Gastroesophageal sphincter (tissue), 4 donors: Measurements from ENCODE around the gene RINL. TPM values are rescaled to one million over a fixed set of nuclear protein-coding genes. Genes with fewer than 3 reads are reported as not detected.
A peak's percentile ranks its signal among the peaks of the same experiment; 100 is the strongest.
"Not testable (repeated sequence)": the region's sequence is repeated elsewhere in the genome, so short reads cannot be mapped to it uniquely, and the experiment has no call there.

ENCODE experiments used
- ATAC-seq: fragments of 150-250 bp; one replicate; pipeline ENCODE4 v1.9.1; 2016; ENCODE audit warnings: mild to moderate bottlenecking, moderate library complexity
- H3K27ac ChIP-seq, 4 donors: fragments of 200-600 bp; sonication (generic) in 3 of 4; 1 replicate in 3 of 4; 2 replicates in 1 of 4; pipeline ENCODE4 v1.5.1; 2016 to 2019
- H3K27me3 ChIP-seq: fragments of 200-600 bp; sonication (generic); one replicate; pipeline ENCODE4 v1.5.1; 2019
- H3K36me3 ChIP-seq, 2 donors: fragments of 200-600 bp; sonication (generic); one replicate each; pipeline ENCODE4 v1.5.1; 2019; ENCODE audit warnings: control low read depth in 1 of 2
- H3K4me1 ChIP-seq, 3 donors: fragments of 200-600 bp; sonication (generic); 1 replicate in 2 of 3; 2 replicates in 1 of 3; pipeline ENCODE4 v1.5.1; 2016 to 2019; ENCODE audit warnings: control low read depth in 2 of 3
- H3K4me3 ChIP-seq, 2 donors: fragments of 200-600 bp; sonication (generic); one replicate each; pipeline ENCODE4 v1.5.1; 2019; ENCODE audit warnings: mild to moderate bottlenecking in 1 of 2, moderate library complexity in 1 of 2
- H3K9me3 ChIP-seq, 3 donors: fragments of 200-600 bp; sonication (generic); one replicate each; pipeline ENCODE4 v1.5.1; 2017 to 2019; ENCODE audit warnings: control low read depth in 2 of 3
- EP300 ChIP-seq: sonication (generic); formaldehyde crosslinking; IDR thresholded peaks from one replicate; pipeline ENCODE4 v1.6.1; 2017; ENCODE audit warnings: antibody characterized with exemption, mild to moderate bottlenecking
- POLR2A ChIP-seq, 2 donors: fragments of 450-650 bp; IDR thresholded peaks; one replicate each; pipeline ENCODE4 v1.6.1; 2017; ENCODE audit warnings: antibody characterized with exemption in 2 of 2, mild to moderate bottlenecking in 2 of 2, moderate library complexity in 1 of 2
- POLR2AphosphoS5 ChIP-seq: sonication (generic); formaldehyde crosslinking; IDR thresholded peaks from one replicate; pipeline ENCODE4 v1.6.1; 2017; ENCODE audit warnings: antibody characterized with exemption
- WGBS, 2 donors: methylation state at CpG; one replicate each; pipeline ENCODE4 v1.1.5; 2018; ENCODE audit warnings: low coverage in 1 of 2; 5-methylcytosine and 5-hydroxymethylcytosine counted together
- total RNA-seq, 4 donors: library from RNA; depleted of rRNA; stranded (reverse); fragments of >200 nt; gene quantifications; one replicate each; pipeline ENCODE4 v1.1.0, GENCODE V29; 2016
- TF ChIP-seq, protein P1 (sequence below), 4 experiments: fragments of 200-600 bp in 2 of 4; fragments of 450-650 bp in 2 of 4; sonication (generic) in 1 of 4; IDR thresholded peaks; one replicate each; pipeline ENCODE4 v1.5.1; 2017 to 2019; ENCODE audit warnings: antibody characterized with exemption in 4 of 4, mild to moderate bottlenecking in 2 of 4, moderate library complexity in 2 of 4

The RINL gene
- total RNA-seq, 4 donors from 2014 or later: 1.2 to 8.2 (median 4.1) TPM

DNA sequence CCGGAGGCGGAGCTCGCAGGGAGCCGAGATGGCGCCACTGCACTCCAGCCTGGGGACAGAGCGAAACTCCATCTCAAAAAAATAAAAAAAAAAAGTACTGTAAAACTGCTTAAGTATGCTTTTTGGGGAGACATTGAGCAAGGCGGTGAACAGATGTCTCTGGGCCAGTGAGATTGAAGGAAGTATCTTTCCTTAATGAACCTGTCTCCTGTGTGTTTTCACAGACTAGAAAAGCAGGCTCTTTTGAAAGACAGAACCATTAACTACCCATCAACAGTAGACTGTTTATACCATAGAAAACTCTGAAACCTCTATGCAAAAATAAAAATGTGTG lies 45.0 kb downstream of the RINL start:
- peaks cover 0 to 58% of the 10 kb centered on the region in 2 donors for H3K36me3 ChIP-seq
- peak overlapping the region in 3 of 4 donors; percentile 69 to 95 (median 92) for H3K27ac ChIP-seq
- peaks cover 0 to 66% (median 10%) of the 10 kb centered on the region in 3 donors for H3K4me1 ChIP-seq
- TF ChIP-seq POLR2A (IDR thresholded peaks at IDR 0.05) (no peak), EP300 (no peak), POLR2AphosphoS5 (no peak)
- TF ChIP-seq, protein P1, sequence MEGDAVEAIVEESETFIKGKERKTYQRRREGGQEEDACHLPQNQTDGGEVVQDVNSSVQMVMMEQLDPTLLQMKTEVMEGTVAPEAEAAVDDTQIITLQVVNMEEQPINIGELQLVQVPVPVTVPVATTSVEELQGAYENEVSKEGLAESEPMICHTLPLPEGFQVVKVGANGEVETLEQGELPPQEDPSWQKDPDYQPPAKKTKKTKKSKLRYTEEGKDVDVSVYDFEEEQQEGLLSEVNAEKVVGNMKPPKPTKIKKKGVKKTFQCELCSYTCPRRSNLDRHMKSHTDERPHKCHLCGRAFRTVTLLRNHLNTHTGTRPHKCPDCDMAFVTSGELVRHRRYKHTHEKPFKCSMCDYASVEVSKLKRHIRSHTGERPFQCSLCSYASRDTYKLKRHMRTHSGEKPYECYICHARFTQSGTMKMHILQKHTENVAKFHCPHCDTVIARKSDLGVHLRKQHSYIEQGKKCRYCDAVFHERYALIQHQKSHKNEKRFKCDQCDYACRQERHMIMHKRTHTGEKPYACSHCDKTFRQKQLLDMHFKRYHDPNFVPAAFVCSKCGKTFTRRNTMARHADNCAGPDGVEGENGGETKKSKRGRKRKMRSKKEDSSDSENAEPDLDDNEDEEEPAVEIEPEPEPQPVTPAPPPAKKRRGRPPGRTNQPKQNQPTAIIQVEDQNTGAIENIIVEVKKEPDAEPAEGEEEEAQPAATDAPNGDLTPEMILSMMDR (IDR thresholded peaks at IDR 0.05): no peak
- no peak for ATAC-seq
- 83 to 94% methylated on average over 7 of the region's 7 CpGs for WGBS, 2 donors
- H3K4me3 ChIP-seq: no peak overlapping the region
- no peaks in the 10 kb centered on the region for H3K9me3 ChIP-seq
- no peaks in the 10 kb centered on the region for H3K27me3 ChIP-seq

DNA sequence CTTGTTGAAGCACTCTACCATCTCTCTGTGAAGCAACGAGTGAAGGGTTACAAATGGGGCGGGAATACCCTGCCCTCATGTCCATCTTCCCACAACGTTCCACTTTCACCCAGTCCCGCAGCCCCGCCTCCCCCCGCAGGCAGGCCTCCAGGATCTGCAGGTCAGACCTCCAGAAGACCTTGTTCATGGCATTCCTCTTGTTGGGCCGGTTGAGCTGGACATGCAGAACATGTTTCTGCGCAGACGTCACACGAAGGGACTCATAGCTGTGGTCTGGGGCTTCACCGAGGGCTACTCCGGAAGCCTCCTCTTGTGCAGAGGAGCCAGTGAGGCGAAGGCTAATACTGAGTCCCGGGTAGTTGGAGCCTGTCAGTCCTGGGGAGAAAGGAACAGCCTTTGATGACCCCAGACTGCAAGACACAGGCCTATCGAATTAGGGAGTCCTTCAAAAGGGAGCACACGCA lies 46.9 kb downstream of the RINL start:
- ATAC-seq: peak; percentile 58
- Histone ChIP-seq H3K27ac (peak overlapping the region; percentile 80 to 95 (median 92)), H3K36me3 (peaks cover 0 to 58% of the 10 kb centered on the region in 2 donors), H3K4me1 (peaks cover 0 to 71% (median 10%) of the 10 kb centered on the region in 3 donors), H3K9me3 (no peaks in the 10 kb centered on the region), H3K27me3 (no peaks in the 10 kb centered on the region), H3K4me3 (peak overlapping the region; percentile 70 to 90)
- WGBS, 2 donors: 0 to 3% methylated on average over 6 to 11 of the region's 16 CpGs
- TF ChIP-seq EP300: no peak
- TF ChIP-seq POLR2AphosphoS5: peak; percentile 34

- H3K4me3 ChIP-seq: peak overlapping the region in 1 of 2 donors; percentile 70
- peak overlapping the region in 3 of 4 donors; percentile 92 to 95 (median 92) for H3K27ac ChIP-seq
- no peak for TF ChIP-seq POLR2AphosphoS5
- TF ChIP-seq EP300: no peak
- TF ChIP-seq, protein P1 (IDR thresholded peaks at IDR 0.05): no peak
- no peak for TF ChIP-seq POLR2A (IDR thresholded peaks at IDR 0.05)
Observed at GRCh38 chr19:38830039-38830733, 47.9 kb downstream of the RINL start.

DNA sequence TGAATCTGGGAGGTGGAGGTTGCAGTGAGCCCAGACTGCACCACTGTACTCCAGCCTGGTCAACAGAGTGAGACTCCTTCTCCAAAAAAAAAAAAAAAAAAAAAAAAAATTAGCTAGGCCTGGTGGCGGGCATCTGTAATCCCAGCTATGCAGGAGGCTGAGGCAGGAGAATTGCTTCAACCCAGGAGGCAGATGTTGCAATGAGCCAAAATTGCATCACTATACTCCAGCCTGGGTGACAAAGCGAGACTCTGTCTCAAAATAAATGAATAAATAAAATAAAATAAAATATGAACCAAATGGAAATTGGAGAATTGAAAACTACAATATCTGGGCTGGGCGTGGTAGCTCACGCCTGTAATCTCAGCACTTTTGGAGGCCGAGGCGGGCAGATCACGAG lies 48.9 kb downstream of the RINL start:
- not testable (repeated sequence) for H3K27ac ChIP-seq, ATAC-seq, H3K9me3 ChIP-seq, H3K27me3 ChIP-seq, H3K4me3 ChIP-seq
- Histone ChIP-seq H3K4me1 (peaks cover 0 to 61% (median 10%) of the 10 kb centered on the region in 3 donors), H3K36me3 (peaks cover 0 to 55% of the 10 kb centered on the region in 2 donors)
- 85 to 88% methylated on average over 3 to 6 of the region's 7 CpGs for WGBS, 2 donors

More at GRCh38 chr19:38830039-38830733, 47.9 kb downstream of the RINL start:
- peaks cover 0 to 58% of the 10 kb centered on the region in 2 donors for H3K36me3 ChIP-seq
- no peaks in the 10 kb centered on the region for H3K27me3 ChIP-seq
- 66 to 75% methylated on average over 3 to 4 of the region's 4 CpGs for WGBS, 2 donors
- H3K9me3 ChIP-seq: no peaks in the 10 kb centered on the region
- ATAC-seq: no peak
- peaks cover 0 to 67% (median 10%) of the 10 kb centered on the region in 3 donors for H3K4me1 ChIP-seq

DNA sequence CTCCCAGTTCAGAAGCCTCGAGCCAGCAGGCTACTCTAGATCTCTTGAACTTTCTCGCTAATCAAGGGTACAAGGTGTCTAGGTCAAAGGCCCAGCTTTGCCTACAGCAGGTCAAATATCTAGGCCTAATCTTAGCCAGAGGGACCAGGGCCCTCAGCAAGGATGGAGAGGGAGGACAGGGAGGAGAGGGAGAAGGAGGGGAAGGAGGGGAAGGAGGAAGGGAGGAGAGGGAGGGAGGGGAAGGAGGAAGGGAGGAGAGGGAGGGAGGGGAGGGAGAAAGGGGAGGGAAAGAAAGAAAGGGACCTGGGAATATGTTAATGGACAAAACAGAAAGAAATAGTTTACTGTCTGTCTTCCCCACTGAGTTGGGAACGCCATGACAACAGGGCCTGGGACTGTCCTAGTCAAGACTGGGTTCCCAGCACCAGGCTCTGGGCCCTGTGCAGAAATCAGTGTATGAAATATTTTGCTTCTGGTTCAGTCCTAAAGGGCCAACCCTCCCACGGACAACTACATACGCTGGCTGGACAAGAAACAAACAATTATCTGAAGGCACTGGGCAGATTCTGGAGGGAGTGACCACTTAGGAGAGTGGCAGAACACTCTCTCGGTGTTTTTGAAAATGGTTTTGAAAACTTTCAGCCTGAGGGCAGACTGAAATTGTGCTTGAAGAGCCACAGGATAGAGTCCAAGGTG lies 51.1 kb downstream of the RINL start:
- H3K9me3 ChIP-seq: no peaks in the 10 kb centered on the region
- H3K36me3 ChIP-seq: peaks cover 0 to 74% of the 10 kb centered on the region in 2 donors
- no peak overlapping the region for H3K4me3 ChIP-seq
- ATAC-seq: no peak
- WGBS, 2 donors: 64 to 71% methylated on average over 4 to 5 of the region's 6 CpGs
- H3K27me3 ChIP-seq: no peaks in the 10 kb centered on the region
- peaks cover 0 to 50% (median 8%) of the 10 kb centered on the region in 3 donors for H3K4me1 ChIP-seq
- TF ChIP-seq EP300: no peak
- TF ChIP-seq, protein P1 (IDR thresholded peaks at IDR 0.05): no peak
- no peak for TF ChIP-seq POLR2A (IDR thresholded peaks at IDR 0.05)
- no peak for TF ChIP-seq POLR2AphosphoS5
- no peak overlapping the region for H3K27ac ChIP-seq

DNA sequence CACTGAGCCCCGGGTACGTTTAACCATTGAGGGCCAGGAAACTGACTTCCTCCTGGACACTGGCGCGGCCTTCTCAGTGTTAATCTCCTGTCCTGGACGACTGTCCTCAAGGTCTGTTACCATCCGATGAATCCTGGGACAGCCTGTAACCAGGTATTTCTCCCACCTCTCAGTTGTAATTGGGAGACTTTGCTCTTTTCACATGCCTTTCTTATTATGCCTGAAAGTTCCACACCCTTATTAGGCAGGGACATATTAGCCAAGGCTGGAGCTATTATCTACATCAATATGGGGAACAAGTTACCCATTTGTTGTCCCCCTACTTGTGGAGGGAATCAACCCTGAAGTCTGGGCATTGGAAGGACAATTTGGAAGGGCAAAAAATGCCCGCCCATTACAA lies 52.1 kb downstream of the RINL start:
- ATAC-seq, H3K27ac ChIP-seq, H3K9me3 ChIP-seq, H3K4me3 ChIP-seq, H3K27me3 ChIP-seq: not testable (repeated sequence)
- WGBS, 2 donors: 84% methylated on average over 6 of the region's 7 CpGs; no CpG with 5 or more reads in 1 of the 2 donors
- Histone ChIP-seq H3K36me3 (peaks cover 0 to 85% of the 10 kb centered on the region in 2 donors), H3K4me1 (peaks cover 0 to 47% (median 8%) of the 10 kb centered on the region in 3 donors)

GRCh38 chr19:38821230-38821825 lies 56.7 kb downstream of the RINL start:
- Histone ChIP-seq H3K4me1 (peaks cover 0 to 12% (median 0%) of the 10 kb centered on the region in 3 donors), H3K36me3 (peaks cover 0 to 83% of the 10 kb centered on the region in 2 donors)
- ATAC-seq, H3K9me3 ChIP-seq, H3K4me3 ChIP-seq, H3K27ac ChIP-seq, H3K27me3 ChIP-seq: not testable (repeated sequence)
- 89% methylated on average over 3 of the region's 29 CpGs; no CpG with 5 or more reads in 1 of the 2 donors for WGBS, 2 donors
